WTC11 (cell line): ENCODE data around the gene CROCC2. TPM values are rescaled to one million over a fixed set of nuclear protein-coding genes. Genes with fewer than 3 reads are reported as not detected.

Source experiments
- ATAC-seq: fragments of 200-7000 bp; cut with Tn5 transposase; 2 replicates; pipeline ENCODE4 v1.10.0; 2021; ENCODE audit warnings: mild to moderate bottlenecking, moderate library complexity
- CTCF ChIA-PET: fragments of 300-600 bp; sonication (Branson Sonifier 250); formaldehyde crosslinking; loops from one replicate; lab custom pipeline; 2021; ENCODE audit warnings: antibody characterized with exemption; lab: Charles Lee
- POLR2A ChIA-PET: fragments of 350-600 bp; sonication (Branson Sonifier 250); formaldehyde crosslinking; loops from one replicate; lab custom pipeline; 2021; ENCODE audit warnings: antibody characterized with exemption; lab: Charles Lee
- DNase-seq: peaks from one replicate; pipeline ENCODE4 v3.0.0; 2021; ENCODE audit warnings: low spot score
- H3K27ac Mint-ChIP-seq: 2 replicates; pipeline ENCODE4 v1.8.0; 2021; ENCODE audit warnings: mixed read lengths
- H3K27me3 Mint-ChIP-seq: 2 replicates; pipeline ENCODE4 v1.8.0; 2021; ENCODE audit warnings: low read depth, mild to moderate bottlenecking, moderate library complexity, mixed read lengths
- H3K36me3 Mint-ChIP-seq: 2 replicates; pipeline ENCODE4 v1.8.0; 2021; ENCODE audit warnings: mixed read lengths
- H3K4me1 Mint-ChIP-seq: 2 replicates; pipeline ENCODE4 v1.8.0; 2022; ENCODE audit warnings: mixed read lengths
- H3K4me3 Mint-ChIP-seq: 2 replicates; pipeline ENCODE4 v1.8.0; 2021; ENCODE audit warnings: mild to moderate bottlenecking, moderate library complexity, mixed read lengths
- H3K9me3 Mint-ChIP-seq: 2 replicates; pipeline ENCODE4 v1.8.0; 2021; ENCODE audit warnings: mixed read lengths
- FOXK1 ChIP-seq: sonication (generic); formaldehyde crosslinking; IDR thresholded peaks from 2 replicates; pipeline ENCODE4 v1.8.0; 2022; ENCODE audit warnings: mild to moderate bottlenecking, moderate library complexity, missing genetic modification reagents
- GRHL2 ChIP-seq: fragments of 250-450 bp; sonication (Bioruptor Pico); IDR thresholded peaks from 2 replicates; pipeline ENCODE4 v1.8.0; 2022; ENCODE audit warnings: mild to moderate bottlenecking, moderate library complexity; ENCODE audit not compliant: insufficient replicate concordance, severe bottlenecking
- NFE2L1 ChIP-seq: sonication (generic); formaldehyde crosslinking; IDR thresholded peaks from 2 replicates; pipeline ENCODE4 v1.8.1; 2023; ENCODE audit warnings: missing genetic modification reagents
- total RNA-seq: library from RNA; stranded (reverse); gene quantifications from 3 replicates; pipeline ENCODE4 v1.2.3, GENCODE V29; 2021
- TF ChIP-seq, protein P1 (sequence below): sonication (generic); formaldehyde crosslinking; IDR thresholded peaks from 2 replicates; pipeline ENCODE4 v1.8.1; 2023; ENCODE audit warnings: mild to moderate bottlenecking, moderate library complexity, missing genetic modification reagents
- TF ChIP-seq, protein P2 (sequence below): sonication (generic); formaldehyde crosslinking; IDR thresholded peaks from 2 replicates; pipeline ENCODE4 v1.8.1; 2022; ENCODE audit warnings: missing genetic modification reagents, borderline replicate concordance
- TF ChIP-seq, protein P3 (sequence below): fragments of 200-600 bp; IDR thresholded peaks from 2 replicates; pipeline ENCODE4 v1.8.0; 2022; ENCODE audit warnings: antibody characterized with exemption
- TF ChIP-seq, protein P4 (sequence below): sonication (generic); formaldehyde crosslinking; IDR thresholded peaks from 2 replicates; pipeline ENCODE4 v1.8.0; 2022; ENCODE audit warnings: mild to moderate bottlenecking, missing genetic modification reagents
- TF ChIP-seq, protein P5 (sequence below): sonication (generic); formaldehyde crosslinking; IDR thresholded peaks from 2 replicates; pipeline ENCODE4 v1.8.1; 2022; ENCODE audit warnings: low read depth, missing genetic modification reagents, borderline replicate concordance
- TF ChIP-seq, protein P6 (sequence below): fragments of 250-450 bp; sonication (Bioruptor Pico); conservative IDR thresholded peaks from 2 replicates; pipeline ENCODE4 v1.9.0; 2021; ENCODE audit warnings: mild to moderate bottlenecking

CROCC2 gene
- total RNA-seq, 1 experiment from 2014 or later, result not detected

DNA sequence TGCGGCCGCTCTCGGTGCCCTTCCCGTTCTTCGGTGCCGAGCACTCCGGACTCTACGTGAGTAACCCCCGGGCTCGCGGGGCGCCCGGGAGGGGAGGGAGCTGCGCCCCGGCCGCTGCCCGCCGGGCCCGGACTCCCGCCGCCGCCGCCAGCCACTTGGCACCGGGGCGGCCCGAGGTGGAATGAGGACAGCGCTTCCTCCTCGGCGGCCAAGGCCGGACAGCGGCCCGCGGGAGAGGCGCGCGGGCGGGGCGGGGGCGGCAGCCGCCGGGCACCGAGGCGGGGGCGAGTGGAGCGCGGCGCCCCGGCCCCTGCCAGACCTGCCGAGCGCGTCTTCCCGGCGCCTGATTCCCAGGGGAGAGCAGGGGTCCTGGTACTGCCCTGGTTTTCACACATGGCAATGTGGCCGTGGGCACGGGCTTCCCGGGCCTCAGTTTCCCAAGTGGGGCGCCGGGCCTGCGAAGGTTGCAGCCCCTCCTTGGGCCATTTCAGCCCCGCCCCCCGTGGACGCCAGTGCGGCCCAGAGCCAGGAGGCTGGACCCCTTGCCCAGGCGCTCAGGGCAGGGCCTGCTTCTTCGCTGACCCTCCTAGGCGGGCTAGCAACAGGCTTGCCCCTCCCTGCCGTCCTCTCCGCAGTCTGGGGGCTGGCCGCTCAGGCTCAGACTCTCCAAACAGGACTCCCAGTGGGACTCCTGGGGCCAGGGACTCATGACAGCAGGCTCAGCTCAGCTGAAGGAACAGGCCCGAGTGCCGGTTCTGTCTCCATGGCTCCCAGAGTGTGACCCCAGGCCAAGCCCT lies 93.1 kb downstream of the CROCC2 start:
- no peaks in the 10 kb centered on the region for H3K4me1 Mint-ChIP-seq
- ChIA-PET CTCF (interaction anchor here (1.0 to 3.1 kb wide), 4 partner anchors 11 to 84 kb away, joined by 4 to 16 read pairs (median 6); no protein-coding TSS in a partner anchor), POLR2A (no interaction called here)
- peaks cover 12% of the 10 kb centered on the region for H3K9me3 Mint-ChIP-seq
- peak overlapping the region; percentile 56 for H3K4me3 Mint-ChIP-seq
- TF ChIP-seq, protein P1, sequence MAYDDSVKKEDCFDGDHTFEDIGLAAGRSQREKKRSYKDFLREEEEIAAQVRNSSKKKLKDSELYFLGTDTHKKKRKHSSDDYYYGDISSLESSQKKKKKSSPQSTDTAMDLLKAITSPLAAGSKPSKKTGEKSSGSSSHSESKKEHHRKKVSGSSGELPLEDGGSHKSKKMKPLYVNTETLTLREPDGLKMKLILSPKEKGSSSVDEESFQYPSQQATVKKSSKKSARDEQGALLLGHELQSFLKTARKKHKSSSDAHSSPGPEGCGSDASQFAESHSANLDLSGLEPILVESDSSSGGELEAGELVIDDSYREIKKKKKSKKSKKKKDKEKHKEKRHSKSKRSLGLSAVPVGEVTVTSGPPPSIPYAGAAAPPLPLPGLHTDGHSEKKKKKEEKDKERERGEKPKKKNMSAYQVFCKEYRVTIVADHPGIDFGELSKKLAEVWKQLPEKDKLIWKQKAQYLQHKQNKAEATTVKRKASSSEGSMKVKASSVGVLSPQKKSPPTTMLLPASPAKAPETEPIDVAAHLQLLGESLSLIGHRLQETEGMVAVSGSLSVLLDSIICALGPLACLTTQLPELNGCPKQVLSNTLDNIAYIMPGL (CRISPR knock-in tag), result 0 out of 2 replicates have a peak, but pooled peaks have one; percentile 8
- TF ChIP-seq, protein P2, sequence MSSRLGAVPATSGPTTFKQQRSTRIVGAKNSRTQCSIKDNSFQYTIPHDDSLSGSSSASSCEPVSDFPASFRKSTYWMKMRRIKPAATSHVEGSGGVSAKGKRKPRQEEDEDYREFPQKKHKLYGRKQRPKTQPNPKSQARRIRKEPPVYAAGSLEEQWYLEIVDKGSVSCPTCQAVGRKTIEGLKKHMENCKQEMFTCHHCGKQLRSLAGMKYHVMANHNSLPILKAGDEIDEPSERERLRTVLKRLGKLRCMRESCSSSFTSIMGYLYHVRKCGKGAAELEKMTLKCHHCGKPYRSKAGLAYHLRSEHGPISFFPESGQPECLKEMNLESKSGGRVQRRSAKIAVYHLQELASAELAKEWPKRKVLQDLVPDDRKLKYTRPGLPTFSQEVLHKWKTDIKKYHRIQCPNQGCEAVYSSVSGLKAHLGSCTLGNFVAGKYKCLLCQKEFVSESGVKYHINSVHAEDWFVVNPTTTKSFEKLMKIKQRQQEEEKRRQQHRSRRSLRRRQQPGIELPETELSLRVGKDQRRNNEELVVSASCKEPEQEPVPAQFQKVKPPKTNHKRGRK (CRISPR knock-in tag), result no peak
- no peak for TF ChIP-seq FOXK1 (CRISPR knock-in tag)
- TF ChIP-seq, protein P3, sequence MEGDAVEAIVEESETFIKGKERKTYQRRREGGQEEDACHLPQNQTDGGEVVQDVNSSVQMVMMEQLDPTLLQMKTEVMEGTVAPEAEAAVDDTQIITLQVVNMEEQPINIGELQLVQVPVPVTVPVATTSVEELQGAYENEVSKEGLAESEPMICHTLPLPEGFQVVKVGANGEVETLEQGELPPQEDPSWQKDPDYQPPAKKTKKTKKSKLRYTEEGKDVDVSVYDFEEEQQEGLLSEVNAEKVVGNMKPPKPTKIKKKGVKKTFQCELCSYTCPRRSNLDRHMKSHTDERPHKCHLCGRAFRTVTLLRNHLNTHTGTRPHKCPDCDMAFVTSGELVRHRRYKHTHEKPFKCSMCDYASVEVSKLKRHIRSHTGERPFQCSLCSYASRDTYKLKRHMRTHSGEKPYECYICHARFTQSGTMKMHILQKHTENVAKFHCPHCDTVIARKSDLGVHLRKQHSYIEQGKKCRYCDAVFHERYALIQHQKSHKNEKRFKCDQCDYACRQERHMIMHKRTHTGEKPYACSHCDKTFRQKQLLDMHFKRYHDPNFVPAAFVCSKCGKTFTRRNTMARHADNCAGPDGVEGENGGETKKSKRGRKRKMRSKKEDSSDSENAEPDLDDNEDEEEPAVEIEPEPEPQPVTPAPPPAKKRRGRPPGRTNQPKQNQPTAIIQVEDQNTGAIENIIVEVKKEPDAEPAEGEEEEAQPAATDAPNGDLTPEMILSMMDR, result no peak
- H3K27me3 Mint-ChIP-seq, result peaks cover 45% of the 10 kb centered on the region
- ATAC-seq (peak; percentile 2; the same call in 1 of the 2 replicates), DNase-seq (no peak)
- peaks cover 12% of the 10 kb centered on the region for H3K36me3 Mint-ChIP-seq
- no peak overlapping the region for H3K27ac Mint-ChIP-seq

DNA sequence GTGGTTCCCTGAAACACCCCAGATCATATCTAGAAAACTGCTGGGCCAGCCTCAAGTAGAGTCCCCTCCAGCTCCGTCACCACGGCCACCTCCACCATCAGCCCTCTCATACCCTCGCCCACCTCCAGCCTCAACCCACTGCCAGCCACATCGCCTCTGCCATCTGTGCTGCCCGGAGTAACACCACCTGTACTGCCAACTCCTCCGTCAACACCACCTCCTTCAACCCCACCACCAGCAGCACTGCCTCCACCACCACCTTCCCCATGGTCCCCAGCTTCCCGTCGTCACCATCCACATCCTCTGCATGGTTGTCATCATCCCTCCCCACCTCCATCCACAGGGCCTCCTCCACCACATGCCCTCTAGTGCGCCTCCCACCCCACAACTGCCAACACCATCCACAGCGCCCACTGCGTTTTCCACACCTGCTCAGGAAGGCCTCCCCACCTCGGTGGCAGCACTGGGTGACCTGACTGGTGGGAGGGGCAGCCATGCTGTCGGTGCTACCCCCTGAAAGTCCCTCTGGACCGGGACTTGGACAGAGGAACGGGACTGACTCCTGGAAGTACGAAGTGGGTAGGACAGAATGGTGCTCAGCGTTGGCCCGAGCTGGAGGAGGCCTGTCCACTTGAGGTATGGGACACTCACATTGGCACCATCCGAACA lies 93.9 kb downstream of the CROCC2 start:
- H3K36me3 Mint-ChIP-seq, result peaks cover 14% of the 10 kb centered on the region
- TF ChIP-seq GRHL2 (no peak), NFE2L1 (CRISPR knock-in tag) (0 out of 2 replicates have a peak, but pooled peaks have one; percentile 14)
- TF ChIP-seq, protein P4, sequence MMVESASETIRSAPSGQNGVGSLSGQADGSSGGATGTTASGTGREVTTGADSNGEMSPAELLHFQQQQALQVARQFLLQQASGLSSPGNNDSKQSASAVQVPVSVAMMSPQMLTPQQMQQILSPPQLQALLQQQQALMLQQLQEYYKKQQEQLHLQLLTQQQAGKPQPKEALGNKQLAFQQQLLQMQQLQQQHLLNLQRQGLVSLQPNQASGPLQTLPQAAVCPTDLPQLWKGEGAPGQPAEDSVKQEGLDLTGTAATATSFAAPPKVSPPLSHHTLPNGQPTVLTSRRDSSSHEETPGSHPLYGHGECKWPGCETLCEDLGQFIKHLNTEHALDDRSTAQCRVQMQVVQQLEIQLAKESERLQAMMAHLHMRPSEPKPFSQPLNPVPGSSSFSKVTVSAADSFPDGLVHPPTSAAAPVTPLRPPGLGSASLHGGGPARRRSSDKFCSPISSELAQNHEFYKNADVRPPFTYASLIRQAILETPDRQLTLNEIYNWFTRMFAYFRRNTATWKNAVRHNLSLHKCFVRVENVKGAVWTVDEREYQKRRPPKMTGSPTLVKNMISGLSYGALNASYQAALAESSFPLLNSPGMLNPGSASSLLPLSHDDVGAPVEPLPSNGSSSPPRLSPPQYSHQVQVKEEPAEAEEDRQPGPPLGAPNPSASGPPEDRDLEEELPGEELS, result no peak
- TF ChIP-seq, protein P5, sequence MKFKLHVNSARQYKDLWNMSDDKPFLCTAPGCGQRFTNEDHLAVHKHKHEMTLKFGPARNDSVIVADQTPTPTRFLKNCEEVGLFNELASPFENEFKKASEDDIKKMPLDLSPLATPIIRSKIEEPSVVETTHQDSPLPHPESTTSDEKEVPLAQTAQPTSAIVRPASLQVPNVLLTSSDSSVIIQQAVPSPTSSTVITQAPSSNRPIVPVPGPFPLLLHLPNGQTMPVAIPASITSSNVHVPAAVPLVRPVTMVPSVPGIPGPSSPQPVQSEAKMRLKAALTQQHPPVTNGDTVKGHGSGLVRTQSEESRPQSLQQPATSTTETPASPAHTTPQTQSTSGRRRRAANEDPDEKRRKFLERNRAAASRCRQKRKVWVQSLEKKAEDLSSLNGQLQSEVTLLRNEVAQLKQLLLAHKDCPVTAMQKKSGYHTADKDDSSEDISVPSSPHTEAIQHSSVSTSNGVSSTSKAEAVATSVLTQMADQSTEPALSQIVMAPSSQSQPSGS (CRISPR knock-in tag), result no peak
- TF ChIP-seq, protein P6, sequence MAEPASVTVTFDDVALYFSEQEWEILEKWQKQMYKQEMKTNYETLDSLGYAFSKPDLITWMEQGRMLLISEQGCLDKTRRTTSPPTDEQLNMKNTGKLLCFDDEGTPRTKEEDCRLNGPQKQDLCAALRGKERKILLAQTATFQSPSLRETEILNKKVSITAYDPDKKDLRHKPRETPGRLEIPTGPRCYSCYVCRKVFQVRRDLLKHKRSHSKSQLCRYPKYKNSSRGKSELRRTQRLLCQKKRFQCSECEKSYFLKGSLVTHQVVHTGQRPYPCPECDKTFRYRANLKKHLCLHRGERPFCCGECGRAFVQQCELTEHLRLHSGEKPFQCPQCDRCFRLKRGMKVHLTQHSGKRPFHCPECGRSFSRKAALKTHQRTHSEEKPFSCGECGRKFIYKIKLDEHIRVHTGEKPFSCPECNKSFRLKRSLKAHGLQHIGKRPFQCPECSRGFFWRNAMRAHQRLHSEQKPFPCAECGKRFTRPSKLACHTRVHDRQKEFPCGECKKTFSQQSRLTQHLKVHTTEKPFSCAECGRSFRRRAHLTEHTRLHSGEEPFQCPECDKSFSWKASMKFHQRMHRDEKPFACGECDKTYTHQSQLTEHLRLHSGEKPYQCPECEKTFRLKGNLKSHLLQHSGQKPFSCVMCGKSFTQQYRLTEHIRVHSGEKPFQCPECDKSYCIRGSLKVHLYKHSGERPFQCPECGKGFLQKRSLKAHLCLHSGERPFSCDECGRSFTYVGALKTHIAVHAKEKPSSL (CRISPR knock-in tag), result no peak
- ChIA-PET POLR2A (no interaction called here), CTCF (interaction anchor here (1.0 to 3.1 kb wide), 3 partner anchors 16 to 85 kb away, joined by 3 to 16 read pairs (median 4); no protein-coding TSS in a partner anchor)
- H3K27me3 Mint-ChIP-seq, result peaks cover 45% of the 10 kb centered on the region
- H3K27ac Mint-ChIP-seq, result no peak overlapping the region
- peaks cover 17% of the 10 kb centered on the region for H3K9me3 Mint-ChIP-seq
- peak overlapping the region; percentile 56 for H3K4me3 Mint-ChIP-seq
- DNase-seq (no peak), ATAC-seq (no peak)
- H3K4me1 Mint-ChIP-seq, result no peaks in the 10 kb centered on the region
